Esophagus muscularis mucosa (tissue), 4 donors: ENCODE measurements around the gene GLG1. TPM values are rescaled to one million over a fixed set of nuclear protein-coding genes. Genes with fewer than 3 reads are reported as not detected.

Source experiments
- DNase-seq: peaks from one replicate; pipeline ENCODE4 v3.0.0-alpha.2; 2017; ENCODE audit errors: extremely low spot score
- H3K27ac ChIP-seq, 4 donors: fragments of 200-600 bp; sonication (generic); replicated peaks in 1 of 4; 1 replicate in 3 of 4; 2 replicates in 1 of 4; pipeline ENCODE4 v1.5.1; 2016 to 2019; ENCODE audit warnings: mild to moderate bottlenecking in 1 of 4
- H3K27me3 ChIP-seq, 4 donors: fragments of 200-600 bp; sonication (generic); one replicate each; pipeline versions ENCODE4 v1.5.1 to v1.6.0; 2016 to 2019
- H3K36me3 ChIP-seq, 4 donors: fragments of 200-600 bp; sonication (generic); one replicate each; pipeline ENCODE4 v1.5.1; 2016 to 2019
- H3K4me1 ChIP-seq, 4 donors: fragments of 200-600 bp; sonication (generic); one replicate each; pipeline ENCODE4 v1.5.1; 2016 to 2019
- H3K4me3 ChIP-seq, 4 donors: fragments of 200-600 bp; sonication (generic); 1 replicate in 2 of 4; 2 replicates in 2 of 4; pipeline ENCODE4 v1.5.1; 2016 to 2019; ENCODE audit warnings: mild to moderate bottlenecking in 4 of 4, moderate library complexity in 1 of 4
- H3K9me3 ChIP-seq, 4 donors: fragments of 200-600 bp; sonication (generic); 1 replicate in 3 of 4; 2 replicates in 1 of 4; pipeline ENCODE4 v1.5.1; 2016 to 2019
- EP300 ChIP-seq: sonication (generic); formaldehyde crosslinking; IDR thresholded peaks from one replicate; pipeline ENCODE4 v1.6.1; 2017; ENCODE audit warnings: antibody characterized with exemption
- POLR2A ChIP-seq: fragments of 450-650 bp; IDR thresholded peaks from one replicate; pipeline ENCODE4 v1.6.1; 2017; ENCODE audit warnings: antibody characterized with exemption, moderate library complexity, mild to moderate bottlenecking, low read depth
- POLR2AphosphoS5 ChIP-seq, 2 donors: sonication (generic); formaldehyde crosslinking; IDR thresholded peaks; one replicate each; pipeline ENCODE4 v1.6.1; 2017; ENCODE audit warnings: antibody characterized with exemption in 2 of 2
- WGBS: methylation state at CpG from one replicate; pipeline ENCODE4 v1.1.5; 2018; 5-methylcytosine and 5-hydroxymethylcytosine counted together
- intact Hi-C: fragments of 100-400 bp; cut with DNase I; formaldehyde crosslinking; loops from one replicate; pipeline ENCODE4 v1.15.1; 2023
- total RNA-seq, 4 donors: library from RNA; depleted of rRNA; stranded (reverse); fragments of >200 nt; gene quantifications; one replicate each; pipeline versions ENCODE4 v1.1.0 to v1.2.1, GENCODE V29; 2016
- TF ChIP-seq, protein P1 (sequence below), 3 experiments: fragments of 200-600 bp in 2 of 3; fragments of 450-650 bp in 1 of 3; sonication (generic) in 2 of 3; IDR thresholded peaks; one replicate each; pipeline ENCODE4 v1.5.1; 2017 to 2019; ENCODE audit warnings: antibody characterized with exemption in 3 of 3, mild to moderate bottlenecking in 2 of 3, moderate library complexity in 1 of 3

GLG1 gene
- total RNA-seq, 4 donors from 2014 or later, result 92.8 to 128 (median 121) TPM

DNA sequence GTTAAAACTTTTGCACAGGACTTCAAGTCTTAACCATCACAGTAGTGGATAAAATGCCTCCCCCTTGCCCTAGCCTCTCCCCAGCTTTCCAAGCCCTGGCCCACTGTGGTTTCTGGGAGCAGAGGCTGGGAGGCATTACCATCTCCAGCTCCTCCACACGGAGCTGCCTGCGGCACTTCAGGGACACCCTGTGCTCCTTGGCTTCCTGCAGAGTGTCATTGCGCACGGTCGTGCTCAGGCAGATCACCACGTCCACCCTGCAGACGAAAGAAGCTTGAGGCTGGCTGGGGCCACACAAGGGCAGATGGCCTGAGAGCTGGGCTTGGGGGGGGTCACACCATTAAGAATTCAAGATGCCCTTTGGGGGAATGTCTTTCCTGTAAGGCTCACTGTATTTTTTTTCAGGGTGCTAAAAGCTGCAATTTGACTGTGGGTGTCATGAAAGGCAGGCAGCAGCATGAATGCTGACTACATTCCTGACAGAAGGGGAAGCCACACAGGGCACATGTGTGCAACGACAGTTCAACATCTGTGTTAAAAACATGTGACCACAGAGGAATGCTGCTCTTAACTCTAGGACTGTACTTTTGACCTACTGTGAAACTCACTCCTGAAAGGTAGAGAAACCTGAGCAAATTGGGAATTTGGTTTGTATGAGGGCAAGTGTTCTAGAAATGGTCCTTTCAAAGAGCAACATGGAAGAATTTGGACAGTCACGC, 137.9 kb downstream of the GLG1 start:
- no peak overlapping the region for H3K4me3 ChIP-seq
- no peaks in the 10 kb centered on the region for H3K4me1 ChIP-seq
- DNase-seq, result no peak
- TF ChIP-seq POLR2AphosphoS5 (IDR thresholded peaks at IDR 0.05) (no peak), EP300 (no peak), POLR2A (no peak)
- TF ChIP-seq, protein P1, sequence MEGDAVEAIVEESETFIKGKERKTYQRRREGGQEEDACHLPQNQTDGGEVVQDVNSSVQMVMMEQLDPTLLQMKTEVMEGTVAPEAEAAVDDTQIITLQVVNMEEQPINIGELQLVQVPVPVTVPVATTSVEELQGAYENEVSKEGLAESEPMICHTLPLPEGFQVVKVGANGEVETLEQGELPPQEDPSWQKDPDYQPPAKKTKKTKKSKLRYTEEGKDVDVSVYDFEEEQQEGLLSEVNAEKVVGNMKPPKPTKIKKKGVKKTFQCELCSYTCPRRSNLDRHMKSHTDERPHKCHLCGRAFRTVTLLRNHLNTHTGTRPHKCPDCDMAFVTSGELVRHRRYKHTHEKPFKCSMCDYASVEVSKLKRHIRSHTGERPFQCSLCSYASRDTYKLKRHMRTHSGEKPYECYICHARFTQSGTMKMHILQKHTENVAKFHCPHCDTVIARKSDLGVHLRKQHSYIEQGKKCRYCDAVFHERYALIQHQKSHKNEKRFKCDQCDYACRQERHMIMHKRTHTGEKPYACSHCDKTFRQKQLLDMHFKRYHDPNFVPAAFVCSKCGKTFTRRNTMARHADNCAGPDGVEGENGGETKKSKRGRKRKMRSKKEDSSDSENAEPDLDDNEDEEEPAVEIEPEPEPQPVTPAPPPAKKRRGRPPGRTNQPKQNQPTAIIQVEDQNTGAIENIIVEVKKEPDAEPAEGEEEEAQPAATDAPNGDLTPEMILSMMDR (IDR thresholded peaks at IDR 0.05), result no peak
- intact Hi-C loops, result no loop called here
- H3K27ac ChIP-seq, result no peak overlapping the region
- H3K27me3 ChIP-seq, result no peaks in the 10 kb centered on the region
- no peaks in the 10 kb centered on the region for H3K9me3 ChIP-seq
- H3K36me3 ChIP-seq, result peaks cover 71 to 100% (median 92%) of the 10 kb centered on the region in 4 donors
- WGBS, result 91% methylated on average over 9 of the region's 9 CpGs

DNA sequence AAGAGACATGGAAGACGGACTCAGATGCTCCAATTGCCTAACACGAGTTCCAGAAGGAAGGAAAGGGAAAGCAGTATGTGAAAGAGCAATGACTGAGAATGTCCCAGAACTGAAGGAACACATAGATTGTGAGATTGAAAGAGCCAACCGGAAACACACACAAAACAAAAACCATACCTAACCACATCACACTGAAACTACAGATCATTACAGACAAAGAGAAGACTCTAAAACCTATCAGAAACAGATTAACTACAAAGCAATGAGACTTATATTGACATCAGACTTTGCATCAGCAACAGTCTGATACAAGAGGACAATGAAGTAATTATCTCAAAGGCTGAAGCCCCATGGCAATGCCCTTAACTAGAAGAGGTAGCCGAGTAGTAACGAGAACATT, 140.0 kb downstream of the GLG1 start:
- peaks cover 70 to 100% (median 97%) of the 10 kb centered on the region in 4 donors for H3K36me3 ChIP-seq
- H3K9me3 ChIP-seq, result no peaks in the 10 kb centered on the region
- intact Hi-C loops, result no loop called here
- no peak for DNase-seq
- H3K4me1 ChIP-seq, result no peaks in the 10 kb centered on the region
- no peak overlapping the region for H3K27ac ChIP-seq
- no peak overlapping the region for H3K4me3 ChIP-seq
- H3K27me3 ChIP-seq, result no peaks in the 10 kb centered on the region
- no peak for TF ChIP-seq POLR2AphosphoS5 (IDR thresholded peaks at IDR 0.05)
- TF ChIP-seq, protein P1 (IDR thresholded peaks at IDR 0.05), result no peak
- TF ChIP-seq EP300, result no peak
- TF ChIP-seq POLR2A, result no peak
- 90% methylated on average over 5 of the region's 5 CpGs for WGBS

DNA sequence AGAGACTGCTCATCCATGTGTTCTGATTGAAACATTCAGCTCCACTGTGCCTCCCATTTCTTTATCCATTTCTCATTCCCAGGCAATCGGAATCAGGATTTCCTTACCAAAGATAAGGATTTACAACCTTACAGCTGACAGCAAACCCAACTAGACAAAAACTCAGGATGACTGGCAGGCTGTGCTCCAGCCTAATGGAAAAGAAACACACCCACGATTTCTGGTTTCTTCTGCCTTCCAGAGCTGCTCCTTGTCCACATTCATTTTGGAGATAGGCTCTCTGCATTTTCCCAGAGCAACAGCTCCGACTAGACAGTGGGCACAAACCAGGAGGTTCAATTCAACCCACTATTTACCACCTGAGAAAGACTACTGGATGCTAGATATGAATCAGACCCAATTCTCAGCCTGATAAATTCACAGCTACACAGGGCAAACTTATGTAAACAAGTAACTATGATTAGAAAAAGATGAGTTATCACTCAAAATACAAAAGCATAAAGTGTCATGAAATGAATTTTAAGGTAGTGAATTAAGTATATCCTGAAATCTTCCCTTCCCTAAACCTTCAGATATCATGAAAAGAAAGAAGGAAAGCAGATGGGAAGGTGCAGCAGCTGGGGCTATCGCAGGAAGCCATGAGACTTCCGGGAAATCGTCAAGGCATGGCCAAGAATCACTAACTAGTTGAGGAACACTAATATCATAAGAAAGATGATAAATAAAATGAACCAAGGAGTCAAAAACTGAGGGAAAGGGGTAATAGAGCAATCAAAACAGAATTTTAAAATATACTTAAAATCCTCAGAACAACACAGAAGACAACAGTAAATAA, 140.8 kb downstream of the GLG1 start:
- TF ChIP-seq POLR2AphosphoS5 (IDR thresholded peaks at IDR 0.05), result no peak
- peaks cover 67 to 100% (median 95%) of the 10 kb centered on the region in 4 donors for H3K36me3 ChIP-seq
- no peaks in the 10 kb centered on the region for H3K27me3 ChIP-seq
- WGBS, result 84% methylated on average over 6 of the region's 6 CpGs
- intact Hi-C loops, result no loop called here
- no peak for DNase-seq
- H3K4me1 ChIP-seq, result no peaks in the 10 kb centered on the region
- no peaks in the 10 kb centered on the region for H3K9me3 ChIP-seq
- no peak overlapping the region for H3K4me3 ChIP-seq
- H3K27ac ChIP-seq, result no peak overlapping the region

DNA sequence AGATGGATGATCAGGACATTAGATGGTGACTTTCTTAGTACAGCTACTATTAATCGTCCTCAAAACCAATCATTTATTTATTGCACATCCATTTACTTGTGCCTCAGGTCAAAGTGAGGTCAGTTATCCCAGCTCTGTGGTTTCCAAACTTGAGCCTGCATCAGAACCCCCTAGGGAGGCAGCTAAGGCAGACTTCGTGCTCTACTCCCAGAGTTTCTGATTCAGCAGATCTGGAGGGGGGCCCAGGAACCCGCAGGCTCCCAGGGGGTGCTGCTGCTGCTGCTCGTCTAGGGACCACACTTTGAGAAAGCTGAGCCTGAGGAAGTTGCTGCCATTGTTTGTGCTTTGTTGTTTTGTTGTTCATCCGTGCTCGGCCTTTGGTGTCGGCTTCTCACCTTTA, 141.6 kb downstream of the GLG1 start:
- H3K27me3 ChIP-seq, result no peaks in the 10 kb centered on the region
- 78% methylated on average over 7 of the region's 7 CpGs for whole genome bisulfite sequencing
- H3K4me1 ChIP-seq, result no peaks in the 10 kb centered on the region
- TF ChIP-seq EP300 (no peak), POLR2AphosphoS5 (IDR thresholded peaks at IDR 0.05) (no peak), POLR2A (no peak)
- TF ChIP-seq, protein P1 (IDR thresholded peaks at IDR 0.05), result no peak
- intact Hi-C loops, result no loop called here
- no peak overlapping the region for H3K4me3 ChIP-seq
- no peaks in the 10 kb centered on the region for H3K9me3 ChIP-seq
- no peak overlapping the region for H3K27ac ChIP-seq
- no peak for DNase-seq
- peaks cover 60 to 100% (median 95%) of the 10 kb centered on the region in 4 donors for H3K36me3 ChIP-seq

DNA sequence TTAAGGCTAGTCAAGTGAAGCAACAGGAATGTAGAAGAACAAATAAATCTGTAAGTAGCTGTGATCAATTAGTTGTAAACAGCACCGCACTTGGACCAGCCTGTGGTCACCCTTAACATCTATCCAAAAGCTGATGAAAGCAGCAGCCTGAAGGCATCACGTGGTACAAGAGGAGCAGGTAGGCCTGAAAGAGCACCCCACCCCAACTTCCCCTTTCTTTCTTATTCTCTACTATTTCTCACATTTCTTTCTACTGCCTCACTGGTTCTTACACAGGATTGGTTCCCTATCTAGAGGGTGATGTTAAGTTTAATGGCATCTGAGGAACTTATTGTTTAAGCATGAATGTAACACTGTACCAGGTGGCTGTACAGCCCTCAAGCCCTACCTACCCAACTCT, 143.0 kb downstream of the GLG1 start:
- 97% methylated on average over 2 of the region's 2 CpGs for WGBS
- no peak for DNase-seq
- H3K27ac ChIP-seq, result no peak overlapping the region
- no peaks in the 10 kb centered on the region for H3K27me3 ChIP-seq
- H3K4me3 ChIP-seq, result no peak overlapping the region
- no peaks in the 10 kb centered on the region for H3K9me3 ChIP-seq
- TF ChIP-seq, protein P1 (IDR thresholded peaks at IDR 0.05), result no peak
- TF ChIP-seq EP300, result no peak
- peaks cover 61 to 100% (median 94%) of the 10 kb centered on the region in 4 donors for H3K36me3 ChIP-seq
- no peaks in the 10 kb centered on the region for H3K4me1 ChIP-seq
- intact Hi-C loops, result no loop called here
